A673 (cell line): ENCODE measurements around the gene CADPS2. TPM values are rescaled to one million over a fixed set of nuclear protein-coding genes. Genes with fewer than 3 reads are reported as not detected.
A peak's percentile ranks its signal among the peaks of the same experiment; 100 is the strongest.

Experiments
- BruUV-seq: library from RNA; stranded (reverse); fragments of 400-500 nt; replicated peaks from 2 replicates; lab custom pipeline; 2021; lab: Mats Ljungman, UMichigan
- CTCF ChIA-PET: fragments of 300-600 bp; sonication (Branson Sonifier 250); formaldehyde crosslinking; loops from one replicate; lab custom pipeline; 2022; ENCODE audit warnings: antibody characterized with exemption; lab: Charles Lee
- POLR2A ChIA-PET: fragments of 300-600 bp; sonication (Branson Sonifier 250); formaldehyde crosslinking; loops from one replicate; lab custom pipeline; 2022; ENCODE audit warnings: antibody characterized with exemption; ENCODE audit not compliant: low non-redundant PET; lab: Charles Lee
- DNase-seq: peaks from one replicate; pipeline ENCODE4 v3.0.0-alpha.2; 2015; ENCODE audit warnings: low spot score
- H3K27ac ChIP-seq: fragments of 200-600 bp; sonication (generic); 2 replicates; pipeline ENCODE4 v1.5.1; 2016; ENCODE audit warnings: mixed run types, low read depth, mild to moderate bottlenecking, mixed read lengths, antibody characterized with exemption, low read length; ENCODE audit not compliant: poor library complexity, severe bottlenecking
- H3K27me3 ChIP-seq: fragments of 200-600 bp; sonication (generic); replicated peaks from 2 replicates; pipeline ENCODE4 v1.6.1; 2017; ENCODE audit warnings: mixed run types, low read depth, mild to moderate bottlenecking, mixed read lengths, antibody characterized with exemption, low read length; ENCODE audit not compliant: insufficient read depth, poor library complexity
- H3K36me3 ChIP-seq: fragments of 200-600 bp; sonication (generic); 2 replicates; pipeline ENCODE4 v1.6.1; 2016; ENCODE audit warnings: mixed run types, mild to moderate bottlenecking, mixed read lengths, antibody characterized with exemption, low read length; ENCODE audit not compliant: insufficient read depth, poor library complexity, severe bottlenecking
- H3K4me1 ChIP-seq: fragments of 200-600 bp; sonication (generic); 2 replicates; pipeline ENCODE4 v1.6.1; 2017; ENCODE audit warnings: mixed run types, mild to moderate bottlenecking, mixed read lengths, antibody characterized with exemption, low read length; ENCODE audit not compliant: insufficient read depth, poor library complexity, severe bottlenecking
- H3K4me3 ChIP-seq: fragments of 200-600 bp; sonication (generic); 2 replicates; pipeline ENCODE4 v1.5.1; 2016; ENCODE audit warnings: low read depth, mixed run types, mild to moderate bottlenecking, mixed read lengths, low read length; ENCODE audit not compliant: poor library complexity, severe bottlenecking
- H3K9me3 ChIP-seq: fragments of 200-600 bp; sonication (generic); 2 replicates; pipeline ENCODE4 v1.6.1; 2016; ENCODE audit warnings: mixed run types, low read depth, mild to moderate bottlenecking, mixed read lengths, antibody characterized with exemption, low read length; ENCODE audit not compliant: poor library complexity, severe bottlenecking
- EZH2 ChIP-seq: fragments of 200-600 bp; sonication (generic); IDR thresholded peaks from 2 replicates; pipeline ENCODE4 v1.6.1; 2017; ENCODE audit warnings: borderline replicate concordance, low read depth, mild to moderate bottlenecking, mixed read lengths, antibody characterized with exemption, low read length; ENCODE audit not compliant: poor library complexity, severe bottlenecking
- intact Hi-C: fragments of 100-400 bp; cut with micrococcal nuclease; formaldehyde crosslinking; loops from one replicate; pipeline ENCODE4 v1.10.0; 2022; ENCODE audit not compliant: unreplicated experiment
- total RNA-seq: library from RNA; stranded (reverse); gene quantifications from 2 replicates; pipeline ENCODE4 v1.2.3, GENCODE V29; 2021
- TF ChIP-seq, protein P1 (sequence below): fragments of 300-800, 200-600 bp; sonication (generic); conservative IDR thresholded peaks from 2 replicates; pipeline ENCODE4 v1.5.1; 2017; ENCODE audit warnings: low read depth, mild to moderate bottlenecking, antibody characterized with exemption, low read length, moderate library complexity, mixed read lengths

CADPS2 gene
- total RNA-seq, 1 experiment from 2014 or later: 81.3 TPM

DNA sequence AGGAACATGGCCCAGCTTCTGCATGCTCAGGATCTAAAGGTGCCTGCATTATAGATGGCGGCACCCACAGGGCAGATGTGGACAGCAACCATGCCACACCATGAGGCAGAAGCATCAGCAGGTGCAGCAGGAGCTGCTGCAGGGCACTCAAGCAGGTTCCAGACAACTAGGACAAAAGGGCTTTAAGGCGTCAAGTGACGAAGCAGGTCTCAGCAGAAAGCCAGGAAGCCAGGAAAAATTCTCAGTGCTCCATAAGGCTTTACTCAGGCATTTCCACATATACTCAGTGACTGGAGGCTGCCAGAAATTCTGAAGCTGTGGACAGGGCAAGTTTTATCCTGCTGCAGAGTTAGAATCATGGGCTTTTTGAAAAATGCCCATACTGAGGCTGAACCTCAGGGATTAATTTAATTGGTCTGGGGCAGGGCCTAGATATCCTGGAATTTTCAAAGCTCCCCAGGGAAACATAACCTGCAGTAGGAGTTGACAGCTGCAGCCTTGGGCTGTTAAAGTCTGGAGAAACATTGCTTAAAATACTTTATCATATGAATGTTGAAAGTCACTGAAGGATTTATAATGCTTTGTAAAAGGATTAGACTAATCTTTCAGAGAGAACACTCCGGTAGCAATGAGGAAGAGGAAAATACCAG lies 115.4 kb downstream of the CADPS2 start:
- no peaks in the 10 kb centered on the region for H3K27me3 ChIP-seq
- DNase-seq: peak; percentile 86
- TF ChIP-seq, protein P1, sequence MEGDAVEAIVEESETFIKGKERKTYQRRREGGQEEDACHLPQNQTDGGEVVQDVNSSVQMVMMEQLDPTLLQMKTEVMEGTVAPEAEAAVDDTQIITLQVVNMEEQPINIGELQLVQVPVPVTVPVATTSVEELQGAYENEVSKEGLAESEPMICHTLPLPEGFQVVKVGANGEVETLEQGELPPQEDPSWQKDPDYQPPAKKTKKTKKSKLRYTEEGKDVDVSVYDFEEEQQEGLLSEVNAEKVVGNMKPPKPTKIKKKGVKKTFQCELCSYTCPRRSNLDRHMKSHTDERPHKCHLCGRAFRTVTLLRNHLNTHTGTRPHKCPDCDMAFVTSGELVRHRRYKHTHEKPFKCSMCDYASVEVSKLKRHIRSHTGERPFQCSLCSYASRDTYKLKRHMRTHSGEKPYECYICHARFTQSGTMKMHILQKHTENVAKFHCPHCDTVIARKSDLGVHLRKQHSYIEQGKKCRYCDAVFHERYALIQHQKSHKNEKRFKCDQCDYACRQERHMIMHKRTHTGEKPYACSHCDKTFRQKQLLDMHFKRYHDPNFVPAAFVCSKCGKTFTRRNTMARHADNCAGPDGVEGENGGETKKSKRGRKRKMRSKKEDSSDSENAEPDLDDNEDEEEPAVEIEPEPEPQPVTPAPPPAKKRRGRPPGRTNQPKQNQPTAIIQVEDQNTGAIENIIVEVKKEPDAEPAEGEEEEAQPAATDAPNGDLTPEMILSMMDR: no peak
- TF ChIP-seq EZH2: no peak
- H3K36me3 ChIP-seq: no peaks in the 10 kb centered on the region
- no peak overlapping the region for H3K4me3 ChIP-seq
- intact Hi-C loops: no loop called here
- BruUV-seq: no TSS peak
- POLR2A ChIA-PET: interaction anchor here (0.6 kb wide), 3 partner anchors 33 to 554 kb away, joined by 3 to 14 read pairs (median 4); no protein-coding TSS in a partner anchor
- peaks cover 55% of the 10 kb centered on the region for H3K4me1 ChIP-seq
- CTCF ChIA-PET: no interaction called here
- no peaks in the 10 kb centered on the region for H3K9me3 ChIP-seq
- H3K27ac ChIP-seq: no peak overlapping the region

DNA sequence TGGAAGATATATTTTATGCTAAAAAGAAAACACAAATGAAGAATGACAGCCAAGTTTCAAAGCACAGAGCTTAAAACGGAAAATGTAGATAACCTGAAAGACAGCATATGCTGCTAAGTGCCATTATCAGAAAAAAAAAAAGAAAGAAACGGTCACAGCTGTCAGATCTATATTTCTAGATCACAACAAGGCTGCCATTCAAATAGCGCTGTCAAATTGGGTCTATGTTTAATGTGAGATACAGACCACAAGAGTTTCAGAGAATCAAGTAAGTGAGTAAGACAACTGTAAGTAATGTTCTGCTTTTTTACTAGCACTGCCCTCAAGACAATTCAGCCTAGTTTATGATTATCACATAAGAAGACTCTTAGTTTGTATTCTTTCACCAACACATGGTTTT lies 117.4 kb downstream of the CADPS2 start:
- no TSS peak for BruUV-seq
- ChIA-PET POLR2A (no interaction called here), CTCF (interaction anchor here (0.6 kb wide), 1 partner anchor 1683 kb away, joined by 4 read pairs; no protein-coding TSS in a partner anchor)
- Histone ChIP-seq H3K27me3 (no peaks in the 10 kb centered on the region), H3K4me1 (peaks cover 55% of the 10 kb centered on the region), H3K4me3 (no peak overlapping the region), H3K9me3 (no peaks in the 10 kb centered on the region), H3K27ac (no peak overlapping the region), H3K36me3 (no peaks in the 10 kb centered on the region)
- intact Hi-C loops: no loop called here
- no peak for DNase-seq
- TF ChIP-seq, protein P1: no peak
- no peak for TF ChIP-seq EZH2

DNA sequence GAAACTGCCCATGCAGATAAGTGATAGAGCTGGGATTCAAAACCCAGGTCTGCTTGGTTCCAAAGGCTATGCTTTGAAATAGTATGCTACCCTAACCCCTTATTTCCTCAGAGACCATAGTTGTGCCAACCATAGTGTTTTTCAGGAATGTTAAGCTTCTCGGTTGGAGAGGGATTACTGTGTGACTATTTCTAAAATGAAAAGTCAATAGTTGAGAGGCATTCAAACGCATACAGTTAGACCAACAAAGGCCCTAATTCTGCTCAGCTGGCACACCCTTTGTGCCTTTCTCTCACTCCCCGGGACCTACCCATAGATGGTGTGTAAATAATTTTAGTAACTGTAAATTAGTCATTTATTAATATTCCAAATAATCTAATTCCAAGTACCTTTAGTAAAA lies 118.9 kb downstream of the CADPS2 start:
- no peak overlapping the region for H3K4me3 ChIP-seq
- H3K36me3 ChIP-seq: no peaks in the 10 kb centered on the region
- H3K4me1 ChIP-seq: peaks cover 55% of the 10 kb centered on the region
- no peak for TF ChIP-seq EZH2
- TF ChIP-seq, protein P1: no peak
- intact Hi-C loops: no loop called here
- H3K27me3 ChIP-seq: no peaks in the 10 kb centered on the region
- BruUV-seq: no TSS peak
- DNase-seq: peak; percentile 30
- no peak overlapping the region for H3K27ac ChIP-seq
- CTCF ChIA-PET: no interaction called here
- H3K9me3 ChIP-seq: no peaks in the 10 kb centered on the region
- POLR2A ChIA-PET: no interaction called here
